Measurements from ENCODE around the gene PLAA.

DNA sequence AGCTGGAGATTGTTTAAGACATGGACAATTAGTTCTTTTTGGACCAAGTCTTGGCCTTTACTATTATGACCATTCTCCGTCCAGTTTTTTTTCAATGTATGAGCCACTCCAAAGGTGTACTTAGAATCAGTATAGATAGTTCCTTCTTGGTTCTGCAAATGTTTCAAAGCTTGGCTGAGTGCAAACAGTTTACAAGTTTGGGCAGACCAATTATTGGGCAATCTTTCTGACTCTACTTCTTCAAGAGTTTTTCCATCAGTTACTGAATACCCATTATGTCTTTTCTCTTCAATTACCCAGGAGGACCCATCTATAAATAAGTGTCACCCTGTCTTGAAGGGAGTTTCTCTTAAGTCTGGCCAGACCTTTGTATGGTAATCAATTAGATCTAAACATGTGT lies 24.7 kb upstream of the PLAA start:
- TF ChIP-seq, protein P1, sequence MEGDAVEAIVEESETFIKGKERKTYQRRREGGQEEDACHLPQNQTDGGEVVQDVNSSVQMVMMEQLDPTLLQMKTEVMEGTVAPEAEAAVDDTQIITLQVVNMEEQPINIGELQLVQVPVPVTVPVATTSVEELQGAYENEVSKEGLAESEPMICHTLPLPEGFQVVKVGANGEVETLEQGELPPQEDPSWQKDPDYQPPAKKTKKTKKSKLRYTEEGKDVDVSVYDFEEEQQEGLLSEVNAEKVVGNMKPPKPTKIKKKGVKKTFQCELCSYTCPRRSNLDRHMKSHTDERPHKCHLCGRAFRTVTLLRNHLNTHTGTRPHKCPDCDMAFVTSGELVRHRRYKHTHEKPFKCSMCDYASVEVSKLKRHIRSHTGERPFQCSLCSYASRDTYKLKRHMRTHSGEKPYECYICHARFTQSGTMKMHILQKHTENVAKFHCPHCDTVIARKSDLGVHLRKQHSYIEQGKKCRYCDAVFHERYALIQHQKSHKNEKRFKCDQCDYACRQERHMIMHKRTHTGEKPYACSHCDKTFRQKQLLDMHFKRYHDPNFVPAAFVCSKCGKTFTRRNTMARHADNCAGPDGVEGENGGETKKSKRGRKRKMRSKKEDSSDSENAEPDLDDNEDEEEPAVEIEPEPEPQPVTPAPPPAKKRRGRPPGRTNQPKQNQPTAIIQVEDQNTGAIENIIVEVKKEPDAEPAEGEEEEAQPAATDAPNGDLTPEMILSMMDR (IDR thresholded peaks at IDR 0.05 in 2 of 3, conservative IDR thresholded peaks at IDR 0.05 in 1 of 3; ENCODE audit: borderline replicate concordance in 1 of 3, insufficient read depth in 1 of 3, low read depth in 2 of 3, low read length in 2 of 3): no peak
- TF ChIP-seq, protein P2, sequence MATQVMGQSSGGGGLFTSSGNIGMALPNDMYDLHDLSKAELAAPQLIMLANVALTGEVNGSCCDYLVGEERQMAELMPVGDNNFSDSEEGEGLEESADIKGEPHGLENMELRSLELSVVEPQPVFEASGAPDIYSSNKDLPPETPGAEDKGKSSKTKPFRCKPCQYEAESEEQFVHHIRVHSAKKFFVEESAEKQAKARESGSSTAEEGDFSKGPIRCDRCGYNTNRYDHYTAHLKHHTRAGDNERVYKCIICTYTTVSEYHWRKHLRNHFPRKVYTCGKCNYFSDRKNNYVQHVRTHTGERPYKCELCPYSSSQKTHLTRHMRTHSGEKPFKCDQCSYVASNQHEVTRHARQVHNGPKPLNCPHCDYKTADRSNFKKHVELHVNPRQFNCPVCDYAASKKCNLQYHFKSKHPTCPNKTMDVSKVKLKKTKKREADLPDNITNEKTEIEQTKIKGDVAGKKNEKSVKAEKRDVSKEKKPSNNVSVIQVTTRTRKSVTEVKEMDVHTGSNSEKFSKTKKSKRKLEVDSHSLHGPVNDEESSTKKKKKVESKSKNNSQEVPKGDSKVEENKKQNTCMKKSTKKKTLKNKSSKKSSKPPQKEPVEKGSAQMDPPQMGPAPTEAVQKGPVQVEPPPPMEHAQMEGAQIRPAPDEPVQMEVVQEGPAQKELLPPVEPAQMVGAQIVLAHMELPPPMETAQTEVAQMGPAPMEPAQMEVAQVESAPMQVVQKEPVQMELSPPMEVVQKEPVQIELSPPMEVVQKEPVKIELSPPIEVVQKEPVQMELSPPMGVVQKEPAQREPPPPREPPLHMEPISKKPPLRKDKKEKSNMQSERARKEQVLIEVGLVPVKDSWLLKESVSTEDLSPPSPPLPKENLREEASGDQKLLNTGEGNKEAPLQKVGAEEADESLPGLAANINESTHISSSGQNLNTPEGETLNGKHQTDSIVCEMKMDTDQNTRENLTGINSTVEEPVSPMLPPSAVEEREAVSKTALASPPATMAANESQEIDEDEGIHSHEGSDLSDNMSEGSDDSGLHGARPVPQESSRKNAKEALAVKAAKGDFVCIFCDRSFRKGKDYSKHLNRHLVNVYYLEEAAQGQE (IDR thresholded peaks at IDR 0.05; ENCODE audit: low read depth): no peak
- no peak for TF ChIP-seq ZFX (IDR thresholded peaks at IDR 0.05)
- no peak for TF ChIP-seq RAD21 (IDR thresholded peaks at IDR 0.05; ENCODE audit: low read depth)
- TF ChIP-seq, protein P3, sequence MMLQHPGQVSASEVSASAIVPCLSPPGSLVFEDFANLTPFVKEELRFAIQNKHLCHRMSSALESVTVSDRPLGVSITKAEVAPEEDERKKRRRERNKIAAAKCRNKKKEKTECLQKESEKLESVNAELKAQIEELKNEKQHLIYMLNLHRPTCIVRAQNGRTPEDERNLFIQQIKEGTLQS (IDR thresholded peaks at IDR 0.05): no peak
- TF ChIP-seq EGR1 (IDR thresholded peaks at IDR 0.05; ENCODE audit: low read depth): no peak
- no peak for TF ChIP-seq SIN3A (IDR thresholded peaks at IDR 0.05; ENCODE audit: low read depth)
- TF ChIP-seq POLR2A (IDR thresholded peaks at IDR 0.05; ENCODE audit: borderline replicate concordance, extremely low read depth, insufficient read depth, insufficient read length): no peak
- no peak for TF ChIP-seq ZNF274 (IDR thresholded peaks at IDR 0.05; ENCODE audit: low read depth, low read length)
- TF ChIP-seq EZH2 (IDR thresholded peaks at IDR 0.05): no peak
- TF ChIP-seq, protein P4, sequence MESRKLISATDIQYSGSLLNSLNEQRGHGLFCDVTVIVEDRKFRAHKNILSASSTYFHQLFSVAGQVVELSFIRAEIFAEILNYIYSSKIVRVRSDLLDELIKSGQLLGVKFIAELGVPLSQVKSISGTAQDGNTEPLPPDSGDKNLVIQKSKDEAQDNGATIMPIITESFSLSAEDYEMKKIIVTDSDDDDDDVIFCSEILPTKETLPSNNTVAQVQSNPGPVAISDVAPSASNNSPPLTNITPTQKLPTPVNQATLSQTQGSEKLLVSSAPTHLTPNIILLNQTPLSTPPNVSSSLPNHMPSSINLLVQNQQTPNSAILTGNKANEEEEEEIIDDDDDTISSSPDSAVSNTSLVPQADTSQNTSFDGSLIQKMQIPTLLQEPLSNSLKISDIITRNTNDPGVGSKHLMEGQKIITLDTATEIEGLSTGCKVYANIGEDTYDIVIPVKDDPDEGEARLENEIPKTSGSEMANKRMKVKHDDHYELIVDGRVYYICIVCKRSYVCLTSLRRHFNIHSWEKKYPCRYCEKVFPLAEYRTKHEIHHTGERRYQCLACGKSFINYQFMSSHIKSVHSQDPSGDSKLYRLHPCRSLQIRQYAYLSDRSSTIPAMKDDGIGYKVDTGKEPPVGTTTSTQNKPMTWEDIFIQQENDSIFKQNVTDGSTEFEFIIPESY (IDR thresholded peaks at IDR 0.05; ENCODE audit: extremely low read depth, insufficient replicate concordance, low read length): no peak
- TF ChIP-seq YY1 (IDR thresholded peaks at IDR 0.05; ENCODE audit: extremely low read depth, insufficient replicate concordance, low read depth, low read length): no peak

All from HCT116 (cell line).